H9 (cell line): ENCODE results near the gene DNLZ. TPM values are rescaled to one million over a fixed set of nuclear protein-coding genes. Genes with fewer than 3 reads are reported as not detected.

Experiments
- DNase-seq: peaks from one replicate; pipeline ENCODE4 v3.0.0-alpha.2; 2017
- H2AFZ ChIP-seq: one replicate; pipeline ENCODE4 v1.6.1; 2013; ENCODE audit warnings: mild to moderate bottlenecking, low read length, control low read depth, moderate library complexity
- H2AK5ac ChIP-seq: 2 replicates; pipeline ENCODE4 v1.6.1; 2013; ENCODE audit warnings: low read length, control low read depth, mixed read lengths; ENCODE audit not compliant: insufficient read length
- H2BK120ac ChIP-seq: one replicate; pipeline ENCODE4 v1.6.1; 2013; ENCODE audit warnings: low read depth, mild to moderate bottlenecking, low read length, control low read depth, inconsistent platforms; ENCODE audit not compliant: poor library complexity, severe bottlenecking
- H2BK12ac ChIP-seq: 2 replicates; pipeline ENCODE4 v1.6.1; 2013; ENCODE audit warnings: low read length, control low read depth, mixed read lengths, low read depth; ENCODE audit not compliant: insufficient read length
- H2BK15ac ChIP-seq: 2 replicates; pipeline ENCODE4 v1.6.1; 2013; ENCODE audit warnings: low read depth, low read length, control low read depth
- H2BK20ac ChIP-seq: one replicate; pipeline ENCODE4 v1.6.1; 2013; ENCODE audit warnings: low read depth, mild to moderate bottlenecking, low read length, control low read depth, inconsistent platforms; ENCODE audit not compliant: poor library complexity, severe bottlenecking
- H2BK5ac ChIP-seq: 2 replicates; pipeline ENCODE4 v1.6.1; 2013; ENCODE audit warnings: low read length, control low read depth, mixed read lengths; ENCODE audit not compliant: insufficient read length
- H3K14ac ChIP-seq: 2 replicates; pipeline ENCODE4 v1.6.1; 2013; ENCODE audit warnings: low read length, control low read depth; ENCODE audit not compliant: insufficient read depth
- H3K18ac ChIP-seq: 2 replicates; pipeline ENCODE4 v1.6.1; 2013; ENCODE audit warnings: low read depth, mild to moderate bottlenecking, mixed read lengths, low read length, control low read depth; ENCODE audit not compliant: insufficient read length
- H3K23ac ChIP-seq: 2 replicates; pipeline ENCODE4 v1.6.1; 2013; ENCODE audit warnings: low read length, control low read depth, mixed read lengths, low read depth; ENCODE audit not compliant: insufficient read length
- H3K23me2 ChIP-seq: 2 replicates; pipeline ENCODE4 v1.6.1; 2013; ENCODE audit warnings: low read depth, mild to moderate bottlenecking, mixed read lengths, low read length, control low read depth; ENCODE audit not compliant: insufficient read length, poor library complexity, severe bottlenecking
- H3K27ac ChIP-seq: 2 replicates; pipeline ENCODE4 v1.5.1; 2013; ENCODE audit warnings: low read length, control low read depth, mixed read lengths, low read depth; ENCODE audit not compliant: insufficient read length
- H3K27me3 ChIP-seq: 2 replicates; pipeline ENCODE4 v1.6.1; 2013; ENCODE audit warnings: low read length, control low read depth, inconsistent platforms; ENCODE audit not compliant: insufficient read depth
- H3K4ac ChIP-seq: 2 replicates; pipeline ENCODE4 v1.6.1; 2013; ENCODE audit warnings: low read depth, mild to moderate bottlenecking, control low read depth, inconsistent platforms, low read length, moderate library complexity
- H3K4me1 ChIP-seq: 2 replicates; pipeline ENCODE4 v1.6.1; 2013; ENCODE audit warnings: low read length, control low read depth, inconsistent platforms; ENCODE audit not compliant: insufficient read depth
- H3K4me2 ChIP-seq: 2 replicates; pipeline ENCODE4 v1.6.1; 2013; ENCODE audit warnings: low read length, control low read depth, mixed read lengths; ENCODE audit not compliant: insufficient read length, insufficient read depth
- H3K56ac ChIP-seq: 2 replicates; pipeline ENCODE4 v1.6.1; 2013; ENCODE audit warnings: low read depth, mild to moderate bottlenecking, mixed read lengths, low read length, control low read depth; ENCODE audit not compliant: insufficient read length
- H3K79me1 ChIP-seq: 2 replicates; pipeline ENCODE4 v1.6.1; 2013; ENCODE audit warnings: low read depth, mild to moderate bottlenecking, moderate library complexity, low read length, control low read depth, inconsistent platforms; ENCODE audit not compliant: insufficient read depth, poor library complexity, severe bottlenecking
- H3K79me2 ChIP-seq: 2 replicates; pipeline ENCODE4 v1.6.1; 2013; ENCODE audit warnings: low read length, control low read depth, inconsistent platforms; ENCODE audit not compliant: insufficient read depth
- H3K9ac ChIP-seq: 2 replicates; pipeline ENCODE4 v1.6.1; 2013; ENCODE audit warnings: low read length, control low read depth, mixed read lengths; ENCODE audit not compliant: insufficient read length; ENCODE audit errors: extremely low read depth
- H3K9me3 ChIP-seq: one replicate; pipeline ENCODE4 v1.6.1; 2013; ENCODE audit warnings: low read depth, low read length, inconsistent platforms; ENCODE audit not compliant: control insufficient read depth
- H3T11ph ChIP-seq: one replicate; pipeline ENCODE4 v1.6.1; 2013; ENCODE audit warnings: mild to moderate bottlenecking, low read length, control low read depth, inconsistent platforms
- H4K20me1 ChIP-seq: one replicate; pipeline ENCODE4 v1.6.1; 2013; ENCODE audit not compliant: control insufficient read depth, insufficient read length, insufficient read depth
- H4K5ac ChIP-seq: 2 replicates; pipeline ENCODE4 v1.6.1; 2013; ENCODE audit warnings: low read depth, mild to moderate bottlenecking, mixed read lengths, low read length, control low read depth; ENCODE audit not compliant: insufficient read length
- H4K8ac ChIP-seq: replicated peaks from 2 replicates; pipeline ENCODE4 v1.6.1; 2013; ENCODE audit warnings: low read length, control low read depth, mixed read lengths, low read depth; ENCODE audit not compliant: insufficient read length
- H4K91ac ChIP-seq: 2 replicates; pipeline ENCODE4 v1.6.1; 2013; ENCODE audit warnings: low read depth, mild to moderate bottlenecking, moderate library complexity, mixed read lengths, low read length, control low read depth; ENCODE audit not compliant: insufficient read length
- H3K27ac Mint-ChIP-seq, 3 experiments: 2 replicates in 2 of 3; 3 replicates in 1 of 3; pipeline ENCODE4 v1.8.0; 2020 to 2021; ENCODE audit warnings: mixed read lengths in 3 of 3, mild to moderate bottlenecking in 1 of 3, moderate library complexity in 1 of 3
- H3K27me3 Mint-ChIP-seq: 2 replicates; pipeline ENCODE4 v1.8.0; 2021; ENCODE audit warnings: low read depth, mild to moderate bottlenecking, moderate library complexity, mixed read lengths
- H3K36me3 Mint-ChIP-seq, 3 experiments: 2 replicates in 2 of 3; 3 replicates in 1 of 3; pipeline ENCODE4 v1.8.0; 2020 to 2021; ENCODE audit warnings: low read depth in 3 of 3, mixed read lengths in 3 of 3; ENCODE audit not compliant: insufficient read depth in 1 of 3
- H3K4me1 Mint-ChIP-seq, 2 experiments: 2 replicates each; pipeline ENCODE4 v1.8.0; 2020; ENCODE audit warnings: mixed read lengths in 2 of 2
- H3K4me3 Mint-ChIP-seq, 2 experiments: 2 replicates in 1 of 2; 3 replicates in 1 of 2; pipeline ENCODE4 v1.8.0; 2020 to 2021; ENCODE audit warnings: mild to moderate bottlenecking in 2 of 2, mixed read lengths in 2 of 2, moderate library complexity in 1 of 2
- H3K9me3 Mint-ChIP-seq, 2 experiments: 2 replicates in 1 of 2; 3 replicates in 1 of 2; pipeline ENCODE4 v1.8.0; 2020; ENCODE audit warnings: mild to moderate bottlenecking in 2 of 2, mixed read lengths in 2 of 2, moderate library complexity in 1 of 2
- WGBS: extraction: QIAGEN DNeasy Blood & Tissue Kit; methylation state at CpG from one replicate; pipeline ENCODE4 v1.1.7; 2013; ENCODE audit warnings: missing lambda C conversion rate, low lambda C conversion rate, mixed read lengths; ENCODE audit not compliant: insufficient read length; ENCODE audit errors: extremely low coverage; 5-methylcytosine and 5-hydroxymethylcytosine counted together
- total RNA-seq: library from RNA; stranded (reverse); gene quantifications from 2 replicates; pipeline ENCODE4 v1.2.1, GENCODE V29; 2021
- TF ChIP-seq, protein P1 (sequence below): fragments of 200-600 bp; sonication (generic); conservative IDR thresholded peaks from 3 replicates; pipeline ENCODE4 v1.8.0; 2021; ENCODE audit warnings: antibody characterized with exemption, mild to moderate bottlenecking

DNLZ gene
- total RNA-seq, 1 experiment from 2014 or later = 24.8 TPM

- H3K56ac ChIP-seq = no peak overlapping the region
- no peak overlapping the region for H3K14ac ChIP-seq
- no peak overlapping the region for H2BK15ac ChIP-seq
- H2AK5ac ChIP-seq = no peak overlapping the region
- H3K4me1 ChIP-seq = no peaks in the 10 kb centered on the region
- H2AFZ ChIP-seq = no peak overlapping the region
- H3K4me1 Mint-ChIP-seq = peaks cover 12% of the 10 kb centered on the region in 2 experiments
- H3K4me3 Mint-ChIP-seq = no peak overlapping the region; a peak in 1 of 5 replicates
- DNase-seq = no peak
- peaks cover 9% of the 10 kb centered on the region for H3K79me1 ChIP-seq
- no peaks in the 10 kb centered on the region for H4K20me1 ChIP-seq
- H3K27me3 Mint-ChIP-seq = no peaks in the 10 kb centered on the region; the same call in 1 of the 2 replicates
- H2BK20ac ChIP-seq = no peak overlapping the region
- no peaks in the 10 kb centered on the region for H3K9me3 Mint-ChIP-seq
- H2BK120ac ChIP-seq = no peak overlapping the region
- no peak overlapping the region for H2BK5ac ChIP-seq
- H3K4ac ChIP-seq = no peak overlapping the region
- H4K5ac ChIP-seq = no peak overlapping the region
- peak overlapping the region in 2 of 3 experiments; percentile 48; a peak in 2 of 7 replicates for H3K27ac Mint-ChIP-seq
- H3K18ac ChIP-seq = no peak overlapping the region
- H3K9me3 ChIP-seq = no peaks in the 10 kb centered on the region
- H4K91ac ChIP-seq = no peak overlapping the region
- no CpG with 5 or more reads among the region's 32 CpGs for WGBS
- no peak overlapping the region for H3K4me2 ChIP-seq
- H3K27ac ChIP-seq = no peak overlapping the region
- H3K23me2 ChIP-seq = peaks cover 5% of the 10 kb centered on the region
- H2BK12ac ChIP-seq = no peak overlapping the region
- H4K8ac ChIP-seq = no peak overlapping the region
- H3K23ac ChIP-seq = no peak overlapping the region
- H3K36me3 Mint-ChIP-seq = peaks cover 30 to 71% (median 63%) of the 10 kb centered on the region in 3 experiments
- H3K9ac ChIP-seq = no peak overlapping the region
- H3K27me3 ChIP-seq = no peaks in the 10 kb centered on the region
- H3K79me2 ChIP-seq = peaks cover 7% of the 10 kb centered on the region; the same call in 1 of the 2 replicates
- no peak overlapping the region for H3T11ph ChIP-seq
- TF ChIP-seq, protein P1, sequence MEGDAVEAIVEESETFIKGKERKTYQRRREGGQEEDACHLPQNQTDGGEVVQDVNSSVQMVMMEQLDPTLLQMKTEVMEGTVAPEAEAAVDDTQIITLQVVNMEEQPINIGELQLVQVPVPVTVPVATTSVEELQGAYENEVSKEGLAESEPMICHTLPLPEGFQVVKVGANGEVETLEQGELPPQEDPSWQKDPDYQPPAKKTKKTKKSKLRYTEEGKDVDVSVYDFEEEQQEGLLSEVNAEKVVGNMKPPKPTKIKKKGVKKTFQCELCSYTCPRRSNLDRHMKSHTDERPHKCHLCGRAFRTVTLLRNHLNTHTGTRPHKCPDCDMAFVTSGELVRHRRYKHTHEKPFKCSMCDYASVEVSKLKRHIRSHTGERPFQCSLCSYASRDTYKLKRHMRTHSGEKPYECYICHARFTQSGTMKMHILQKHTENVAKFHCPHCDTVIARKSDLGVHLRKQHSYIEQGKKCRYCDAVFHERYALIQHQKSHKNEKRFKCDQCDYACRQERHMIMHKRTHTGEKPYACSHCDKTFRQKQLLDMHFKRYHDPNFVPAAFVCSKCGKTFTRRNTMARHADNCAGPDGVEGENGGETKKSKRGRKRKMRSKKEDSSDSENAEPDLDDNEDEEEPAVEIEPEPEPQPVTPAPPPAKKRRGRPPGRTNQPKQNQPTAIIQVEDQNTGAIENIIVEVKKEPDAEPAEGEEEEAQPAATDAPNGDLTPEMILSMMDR = no peak
These were observed 40.6 kb upstream of the DNLZ start for GRCh38 chr9:136403915-136404800.
